ENCODE results near the gene EFCAB11. TPM values are rescaled to one million over a fixed set of nuclear protein-coding genes. Genes with fewer than 3 reads are reported as not detected.
A peak's percentile ranks its signal among the peaks of the same experiment; 100 is the strongest.

The EFCAB11 gene
- total RNA-seq, 1 donor from 2014 or later = 1.1 TPM

DNA sequence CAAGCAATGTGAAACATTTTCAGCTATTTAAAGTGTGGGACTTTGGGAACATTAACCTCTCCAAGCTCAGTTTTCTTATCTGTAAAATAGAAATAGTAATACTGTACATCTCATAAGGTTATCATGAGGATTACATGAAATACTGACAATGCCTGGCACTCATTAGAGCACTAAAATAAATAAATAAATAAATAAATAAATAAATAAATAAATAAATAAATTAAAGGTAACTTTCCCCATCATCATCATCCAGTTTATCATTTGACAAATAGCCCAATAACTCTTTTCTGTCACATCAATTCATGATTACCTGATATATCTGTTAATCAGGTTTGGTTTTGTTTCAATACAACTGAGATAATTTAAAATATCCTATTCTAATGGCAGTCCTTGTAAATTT lies 48.5 kb downstream of the EFCAB11 start:
- no peak for DNase-seq (ENCODE audit: low read depth)
- FAIRE-seq = no peak
- Histone ChIP-seq H3K4me3 (ENCODE audit: low read depth, low read length) (no peak overlapping the region), H3K27me3 (ENCODE audit: control insufficient read depth, insufficient read depth, low read length) (no peaks in the 10 kb centered on the region), H3K36me3 (ENCODE audit: control insufficient read depth, insufficient read depth, low read length) (no peaks in the 10 kb centered on the region)
- TF ChIP-seq, protein P1, sequence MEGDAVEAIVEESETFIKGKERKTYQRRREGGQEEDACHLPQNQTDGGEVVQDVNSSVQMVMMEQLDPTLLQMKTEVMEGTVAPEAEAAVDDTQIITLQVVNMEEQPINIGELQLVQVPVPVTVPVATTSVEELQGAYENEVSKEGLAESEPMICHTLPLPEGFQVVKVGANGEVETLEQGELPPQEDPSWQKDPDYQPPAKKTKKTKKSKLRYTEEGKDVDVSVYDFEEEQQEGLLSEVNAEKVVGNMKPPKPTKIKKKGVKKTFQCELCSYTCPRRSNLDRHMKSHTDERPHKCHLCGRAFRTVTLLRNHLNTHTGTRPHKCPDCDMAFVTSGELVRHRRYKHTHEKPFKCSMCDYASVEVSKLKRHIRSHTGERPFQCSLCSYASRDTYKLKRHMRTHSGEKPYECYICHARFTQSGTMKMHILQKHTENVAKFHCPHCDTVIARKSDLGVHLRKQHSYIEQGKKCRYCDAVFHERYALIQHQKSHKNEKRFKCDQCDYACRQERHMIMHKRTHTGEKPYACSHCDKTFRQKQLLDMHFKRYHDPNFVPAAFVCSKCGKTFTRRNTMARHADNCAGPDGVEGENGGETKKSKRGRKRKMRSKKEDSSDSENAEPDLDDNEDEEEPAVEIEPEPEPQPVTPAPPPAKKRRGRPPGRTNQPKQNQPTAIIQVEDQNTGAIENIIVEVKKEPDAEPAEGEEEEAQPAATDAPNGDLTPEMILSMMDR (IDR thresholded peaks at IDR 0.05; ENCODE audit: insufficient read depth, low read length, severe bottlenecking) = no peak

DNA sequence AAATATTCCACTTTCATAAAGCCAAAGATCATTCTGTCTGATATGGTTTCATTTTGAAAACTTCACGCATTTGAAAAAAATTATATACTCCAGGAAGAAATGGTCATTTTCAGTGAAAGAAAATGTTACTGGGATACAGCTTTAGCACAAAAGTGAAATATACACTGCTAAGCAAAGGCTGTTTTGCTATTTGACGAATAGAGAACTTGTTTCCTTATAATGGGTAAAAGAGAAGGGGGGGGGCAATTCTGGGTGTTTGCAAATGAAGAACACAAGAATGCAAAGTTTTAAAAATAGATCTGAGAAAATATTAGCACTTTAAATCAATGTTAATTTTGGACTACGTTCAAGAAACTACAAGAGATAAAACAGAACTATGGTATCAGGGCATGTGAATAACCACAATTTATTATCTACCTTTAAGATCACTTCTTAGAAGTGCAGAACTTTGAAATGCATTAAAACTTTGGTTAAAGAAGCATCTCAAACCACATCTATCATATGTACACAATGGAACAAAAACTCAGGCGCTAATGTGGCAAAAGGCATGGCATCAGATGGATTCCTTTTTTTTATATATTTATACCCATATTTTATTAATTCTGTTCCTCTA lies 51.1 kb downstream of the EFCAB11 start:
- FAIRE-seq = no peak
- H3K4me3 ChIP-seq (ENCODE audit: low read depth, low read length) = no peak overlapping the region

DNA sequence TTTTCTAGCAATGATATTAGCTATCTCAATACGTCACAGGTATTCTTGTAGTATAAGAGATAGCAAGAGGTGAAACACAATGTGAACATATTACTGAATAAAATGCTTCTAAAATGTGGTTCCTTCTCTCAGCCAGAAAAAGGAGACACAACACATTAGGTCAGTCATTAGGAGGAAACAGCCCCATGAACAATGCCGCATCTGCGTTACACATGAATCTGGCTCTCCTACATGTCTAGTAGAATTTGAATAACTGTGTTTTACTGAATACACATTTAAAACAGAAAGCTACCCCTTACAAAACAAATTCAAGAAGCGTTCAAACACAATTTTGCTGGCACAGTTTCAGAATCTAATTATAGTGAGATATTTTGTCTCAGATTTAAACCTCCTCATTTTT lies 51.6 kb downstream of the EFCAB11 start:
- DNase-seq (ENCODE audit: low read depth) (no peak), FAIRE-seq (no peak)
- no peaks in the 10 kb centered on the region for H3K27me3 ChIP-seq (ENCODE audit: control insufficient read depth, insufficient read depth, low read length)
- TF ChIP-seq, protein P1 (IDR thresholded peaks at IDR 0.05; ENCODE audit: insufficient read depth, low read length, severe bottlenecking) = no peak
- no peak overlapping the region for H3K4me3 ChIP-seq (ENCODE audit: low read depth, low read length)
- no peaks in the 10 kb centered on the region for H3K36me3 ChIP-seq (ENCODE audit: control insufficient read depth, insufficient read depth, low read length)

More for the DNA sequence above, 51.1 kb downstream of the EFCAB11 start:
- Histone ChIP-seq H3K36me3 (ENCODE audit: control insufficient read depth, insufficient read depth, low read length) (no peaks in the 10 kb centered on the region), H3K27me3 (ENCODE audit: control insufficient read depth, insufficient read depth, low read length) (no peaks in the 10 kb centered on the region)
- no peak for DNase-seq (ENCODE audit: low read depth)
- TF ChIP-seq, protein P1 (IDR thresholded peaks at IDR 0.05; ENCODE audit: insufficient read depth, low read length, severe bottlenecking) = no peak

DNA sequence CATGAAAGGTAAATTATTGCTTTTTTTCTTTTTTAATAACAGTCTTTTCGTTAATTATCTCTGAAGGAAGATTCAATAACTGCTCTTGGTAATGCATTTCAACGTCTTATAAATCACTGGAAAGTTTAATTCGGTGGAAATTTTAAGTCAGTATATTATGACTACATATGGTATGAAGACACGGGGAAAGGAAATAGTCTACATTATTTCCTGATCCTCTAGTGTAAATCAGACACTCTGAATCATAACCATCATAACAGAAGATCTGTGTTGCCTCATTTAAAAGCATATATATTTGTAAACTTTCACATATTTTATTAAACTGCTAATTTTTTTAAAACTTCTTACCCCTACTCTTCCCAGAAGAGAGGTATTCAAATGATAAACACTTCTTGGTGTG lies 53.7 kb downstream of the EFCAB11 start:
- DNase-seq (ENCODE audit: low read depth) = no peak
- TF ChIP-seq, protein P1 (IDR thresholded peaks at IDR 0.05; ENCODE audit: insufficient read depth, low read length, severe bottlenecking) = no peak
- Histone ChIP-seq H3K4me3 (ENCODE audit: low read depth, low read length) (no peak overlapping the region), H3K36me3 (ENCODE audit: control insufficient read depth, insufficient read depth, low read length) (no peaks in the 10 kb centered on the region), H3K27me3 (ENCODE audit: control insufficient read depth, insufficient read depth, low read length) (no peaks in the 10 kb centered on the region)
- no peak for FAIRE-seq

DNA sequence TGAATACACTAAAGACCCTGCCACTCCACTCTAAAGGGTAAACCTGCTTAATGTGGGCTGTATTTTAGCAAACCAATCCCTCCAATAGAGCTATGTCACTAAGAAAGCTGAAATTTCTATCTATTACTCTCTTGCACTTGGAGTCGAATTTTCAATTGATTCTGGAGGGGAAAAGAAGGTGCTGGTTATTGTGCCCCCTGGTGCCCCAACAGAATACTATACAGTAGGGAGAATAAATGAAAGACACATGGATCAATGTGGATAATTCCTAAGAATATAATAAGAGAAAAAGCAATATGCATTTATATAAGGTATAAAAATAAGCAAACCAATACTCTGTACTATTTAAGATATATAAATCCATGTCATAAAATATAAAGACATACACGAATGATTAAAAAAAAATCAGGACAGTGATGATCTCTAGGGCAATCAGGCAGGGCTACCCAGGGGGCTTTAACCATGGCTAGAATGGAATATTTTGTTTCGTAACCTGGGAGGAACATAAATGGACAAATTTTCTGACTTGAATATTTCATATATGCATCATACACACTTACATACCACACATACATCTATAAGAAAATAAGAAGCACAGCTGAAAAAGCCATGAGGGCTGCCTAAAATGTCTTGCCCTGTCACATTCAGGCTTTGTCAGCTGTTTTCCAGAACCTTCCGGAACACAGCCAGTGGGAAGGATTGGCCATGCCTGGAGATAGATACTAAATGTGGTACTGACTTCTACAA lies 54.4 kb downstream of the EFCAB11 start:
- TF ChIP-seq, protein P1 (IDR thresholded peaks at IDR 0.05; ENCODE audit: insufficient read depth, low read length, severe bottlenecking) = peak; percentile 16
- H3K27me3 ChIP-seq (ENCODE audit: control insufficient read depth, insufficient read depth, low read length) = no peaks in the 10 kb centered on the region
- H3K36me3 ChIP-seq (ENCODE audit: control insufficient read depth, insufficient read depth, low read length) = no peaks in the 10 kb centered on the region
- DNase-seq (ENCODE audit: low read depth) = no peak
- no peak for FAIRE-seq
- H3K4me3 ChIP-seq (ENCODE audit: low read depth, low read length) = no peak overlapping the region

All from bronchial epithelial cell (primary cell).